ENCODE measurements around the gene MEGF6.

The MEGF6 gene

DNA sequence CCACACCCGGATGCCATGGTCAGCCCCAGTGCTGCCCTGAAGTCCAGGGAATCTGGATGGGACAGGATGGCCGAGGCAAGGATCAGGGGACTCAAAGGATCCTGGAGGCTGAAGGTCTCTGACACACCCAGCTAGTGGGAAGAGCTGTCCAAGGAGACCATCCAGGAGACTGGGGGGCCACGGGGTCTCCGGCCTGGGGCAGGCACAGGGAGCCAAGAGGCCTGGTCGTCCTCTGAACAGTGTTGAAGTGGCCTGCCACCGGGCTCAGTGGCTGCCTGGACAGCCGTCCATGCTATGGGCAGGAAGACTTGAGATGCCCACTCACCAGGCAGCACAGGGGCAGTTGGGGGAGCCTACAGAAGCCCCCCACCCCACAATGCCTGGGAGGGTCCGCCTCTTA, 41.9 kb downstream of the MEGF6 start:
- TF ChIP-seq, protein P1, sequence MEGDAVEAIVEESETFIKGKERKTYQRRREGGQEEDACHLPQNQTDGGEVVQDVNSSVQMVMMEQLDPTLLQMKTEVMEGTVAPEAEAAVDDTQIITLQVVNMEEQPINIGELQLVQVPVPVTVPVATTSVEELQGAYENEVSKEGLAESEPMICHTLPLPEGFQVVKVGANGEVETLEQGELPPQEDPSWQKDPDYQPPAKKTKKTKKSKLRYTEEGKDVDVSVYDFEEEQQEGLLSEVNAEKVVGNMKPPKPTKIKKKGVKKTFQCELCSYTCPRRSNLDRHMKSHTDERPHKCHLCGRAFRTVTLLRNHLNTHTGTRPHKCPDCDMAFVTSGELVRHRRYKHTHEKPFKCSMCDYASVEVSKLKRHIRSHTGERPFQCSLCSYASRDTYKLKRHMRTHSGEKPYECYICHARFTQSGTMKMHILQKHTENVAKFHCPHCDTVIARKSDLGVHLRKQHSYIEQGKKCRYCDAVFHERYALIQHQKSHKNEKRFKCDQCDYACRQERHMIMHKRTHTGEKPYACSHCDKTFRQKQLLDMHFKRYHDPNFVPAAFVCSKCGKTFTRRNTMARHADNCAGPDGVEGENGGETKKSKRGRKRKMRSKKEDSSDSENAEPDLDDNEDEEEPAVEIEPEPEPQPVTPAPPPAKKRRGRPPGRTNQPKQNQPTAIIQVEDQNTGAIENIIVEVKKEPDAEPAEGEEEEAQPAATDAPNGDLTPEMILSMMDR (conservative IDR thresholded peaks at IDR 0.05; ENCODE audit: low read depth, low read length): no peak
- DNase-seq (ENCODE audit: low read depth): no peak

DNA sequence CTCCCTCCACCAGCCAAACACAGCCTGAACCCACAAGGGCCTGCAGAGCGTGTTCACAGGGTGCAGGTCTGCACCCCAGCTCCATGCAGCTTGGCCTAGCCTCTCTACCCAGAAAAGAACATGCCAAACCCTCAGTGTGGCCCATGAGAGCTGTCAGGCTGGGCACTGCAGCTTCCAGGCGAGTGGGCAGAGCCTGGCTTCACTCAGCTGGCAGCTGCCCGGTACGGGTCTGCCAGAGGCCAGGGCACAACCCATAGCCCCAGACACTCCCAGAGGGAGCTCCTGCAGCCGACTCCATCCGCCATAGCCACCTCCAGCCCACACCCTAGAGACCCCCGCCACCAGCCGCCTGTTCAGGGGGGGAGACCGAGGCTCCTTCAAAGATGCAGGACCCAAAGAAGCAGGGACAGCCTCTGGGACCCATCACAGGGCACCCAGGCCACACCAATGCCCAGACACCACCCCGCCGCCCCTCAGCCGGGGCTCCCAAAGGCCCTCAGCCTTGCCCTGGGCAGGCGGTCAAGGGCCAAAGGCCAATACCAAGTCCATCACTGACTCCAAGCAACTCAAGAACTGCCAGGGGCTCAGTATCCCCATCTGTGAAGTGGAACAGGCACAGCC, 42.4 kb downstream of the MEGF6 start:
- DNase-seq (ENCODE audit: low read depth): no peak
- TF ChIP-seq, protein P1 (conservative IDR thresholded peaks at IDR 0.05; ENCODE audit: low read depth, low read length): no peak
- no peak overlapping the region for H3K4me3 ChIP-seq (ENCODE audit: low read depth, low read length)

More for the DNA sequence above, 41.9 kb downstream of the MEGF6 start:
- no peak overlapping the region for H3K4me3 ChIP-seq (ENCODE audit: low read depth, low read length)

DNA sequence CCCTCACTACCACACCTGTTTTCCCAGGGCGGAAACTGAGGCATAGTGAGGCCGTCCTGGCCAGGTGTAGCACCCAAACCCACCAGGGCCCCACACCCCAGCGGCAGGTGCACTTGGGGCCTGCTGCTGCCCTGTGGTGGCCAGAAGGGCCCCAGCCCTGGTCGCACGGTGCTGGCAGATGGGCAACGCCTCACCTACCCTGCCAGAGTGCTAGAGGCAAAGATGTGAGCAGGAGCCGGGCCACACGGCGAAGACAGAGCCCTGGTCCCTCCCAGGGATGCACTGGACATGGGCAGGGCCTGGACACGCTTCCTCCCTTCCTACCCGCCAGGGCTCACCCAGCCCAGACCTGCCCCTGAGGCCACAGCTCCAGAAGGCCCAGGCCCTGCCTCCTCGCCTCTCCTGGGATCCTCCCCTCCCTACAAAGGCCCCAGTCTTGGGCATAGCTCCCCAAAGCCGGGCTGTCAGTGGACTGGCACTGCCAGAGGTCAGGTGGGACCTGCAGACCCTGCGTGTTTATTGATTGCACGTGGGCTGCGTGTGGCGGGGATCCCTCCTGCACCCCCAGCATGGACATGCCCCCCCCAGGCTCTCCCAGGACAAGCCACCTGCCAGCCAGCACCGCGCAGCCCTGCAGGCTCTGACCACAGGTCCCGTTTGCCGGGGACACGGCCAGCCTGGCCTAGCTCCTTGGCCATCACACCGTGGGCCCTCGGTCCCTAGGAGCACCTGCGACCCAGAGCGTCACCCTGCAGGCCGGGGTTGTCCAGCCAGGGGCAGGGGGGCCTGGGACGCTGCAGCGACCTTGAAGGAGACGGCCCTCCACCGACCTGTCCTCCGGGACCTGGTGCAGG, 44.1 kb downstream of the MEGF6 start:
- no peak for DNase-seq (ENCODE audit: low read depth)
- no peak overlapping the region for H3K4me3 ChIP-seq (ENCODE audit: low read depth, low read length)
- TF ChIP-seq, protein P1 (conservative IDR thresholded peaks at IDR 0.05; ENCODE audit: low read depth, low read length): no peak

DNA sequence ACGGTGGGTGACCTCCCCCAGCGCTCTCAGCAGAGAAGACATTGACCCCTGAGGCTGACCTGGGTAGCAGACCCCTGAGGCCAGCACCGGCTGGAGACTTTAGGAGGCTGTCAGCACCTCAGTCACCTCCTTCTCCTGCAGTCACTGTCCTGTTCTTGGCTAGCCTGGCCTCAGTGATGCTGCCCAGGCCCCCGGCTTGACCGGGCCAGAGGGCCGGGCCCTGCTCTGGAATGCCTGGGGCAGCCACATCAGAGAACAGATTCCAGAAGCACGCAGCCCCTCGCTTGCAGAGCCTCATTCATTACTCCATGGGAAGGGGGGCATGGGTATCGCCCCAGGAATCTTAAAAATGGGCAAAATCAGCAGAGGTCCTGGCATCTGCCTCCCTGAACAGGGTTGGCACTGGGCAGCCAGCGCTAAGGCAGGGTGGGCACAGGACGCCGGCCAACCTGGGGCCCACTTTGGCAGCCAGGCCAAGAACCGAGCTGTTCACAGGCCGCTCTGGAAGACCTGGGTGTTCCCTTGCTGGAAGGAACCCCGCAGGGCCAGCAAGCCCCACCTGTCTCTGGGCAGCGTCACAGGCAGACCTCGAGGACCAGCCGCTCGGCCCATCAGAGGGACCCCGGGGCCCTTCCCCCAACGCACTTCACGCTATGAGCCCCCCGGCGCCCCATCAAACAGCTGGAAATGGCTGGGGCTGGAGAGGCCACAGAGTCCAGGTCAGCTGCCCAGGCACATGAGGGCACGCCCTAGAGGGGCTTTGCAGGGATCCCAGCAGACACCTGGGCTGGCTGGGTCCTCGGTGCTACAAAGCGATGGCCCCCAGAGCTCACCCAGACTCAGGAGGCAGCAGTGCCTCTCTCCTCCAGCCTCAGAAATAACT, 45.1 kb downstream of the MEGF6 start:
- TF ChIP-seq, protein P1 (conservative IDR thresholded peaks at IDR 0.05; ENCODE audit: low read depth, low read length): no peak
- no peak overlapping the region for H3K4me3 ChIP-seq (ENCODE audit: low read depth, low read length)
- no peak for DNase-seq (ENCODE audit: low read depth)

DNA sequence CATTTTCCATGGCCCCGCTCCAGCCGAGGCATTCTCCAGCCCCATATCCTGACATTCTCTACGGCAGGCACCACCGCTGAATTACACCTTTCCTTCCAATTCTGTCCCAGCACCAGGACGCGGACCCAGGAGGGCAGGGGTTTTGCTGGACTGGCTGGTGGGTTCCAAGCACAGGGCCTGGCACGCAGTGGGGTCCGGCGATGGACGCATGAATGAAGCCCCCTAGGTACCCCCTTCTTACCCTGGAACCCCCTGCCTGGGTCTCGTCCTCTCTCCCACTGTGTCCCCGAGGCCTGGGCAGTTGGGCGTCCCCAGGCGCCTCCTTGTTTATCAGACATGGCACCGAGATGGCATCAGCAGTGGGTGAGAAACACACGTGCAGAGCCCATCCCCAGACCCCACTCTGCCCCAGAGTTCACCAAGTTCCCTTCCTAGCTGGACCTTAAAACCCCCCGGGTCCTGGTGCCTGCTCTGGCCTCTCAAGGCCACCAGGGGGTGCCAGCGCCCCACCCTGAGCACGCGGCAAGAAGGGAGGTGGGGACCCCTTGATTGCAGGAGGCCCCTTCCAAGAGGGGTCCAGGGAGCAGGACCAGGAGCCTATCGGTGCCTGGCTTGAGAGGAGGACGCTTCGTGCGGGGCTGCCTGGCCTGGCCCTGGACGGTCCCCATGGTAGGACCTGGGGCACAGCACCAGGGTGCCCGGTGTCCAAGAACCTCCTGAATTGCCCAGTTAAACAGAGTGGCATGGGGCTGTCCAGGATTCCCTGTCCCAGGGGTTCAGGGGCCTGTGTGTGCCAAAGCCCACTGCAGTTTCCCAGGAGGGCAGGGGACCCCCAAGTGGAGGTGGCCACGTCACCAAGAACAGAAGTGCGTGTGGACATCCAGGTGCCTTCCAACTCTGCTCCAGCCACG, 46.1 kb downstream of the MEGF6 start:
- no peak overlapping the region for H3K4me3 ChIP-seq (ENCODE audit: low read depth, low read length)
- TF ChIP-seq, protein P1 (conservative IDR thresholded peaks at IDR 0.05; ENCODE audit: low read depth, low read length): peak; percentile 97
- peak; percentile 46 for DNase-seq (ENCODE audit: low read depth)

DNA sequence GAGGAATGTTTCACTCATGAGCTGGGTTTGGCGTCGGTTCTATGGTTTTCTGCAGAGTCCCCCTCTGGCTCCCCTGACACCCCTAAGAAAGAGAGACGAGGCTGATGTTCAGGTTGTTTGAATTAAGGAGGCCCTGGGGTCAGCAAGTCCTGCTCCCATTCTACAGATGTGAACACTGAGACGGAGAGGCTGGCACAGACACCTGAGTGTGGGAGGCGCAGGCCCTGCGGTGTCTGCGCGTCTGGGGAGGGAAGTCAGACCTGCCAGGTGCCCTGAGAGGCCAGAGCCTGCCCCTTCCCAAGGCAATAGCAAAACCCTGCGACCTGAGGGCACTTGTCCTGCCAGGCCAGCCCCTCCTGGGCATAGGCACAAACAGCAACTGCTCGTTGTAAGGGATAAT, 47.7 kb downstream of the MEGF6 start:
- no peak for DNase-seq (ENCODE audit: low read depth)
- TF ChIP-seq, protein P1 (conservative IDR thresholded peaks at IDR 0.05; ENCODE audit: low read depth, low read length): no peak
- no peak overlapping the region for H3K4me3 ChIP-seq (ENCODE audit: low read depth, low read length)
